ENCODE results near the gene ZNF428. TPM values are rescaled to one million over a fixed set of nuclear protein-coding genes. Genes with fewer than 3 reads are reported as not detected.

Gene ZNF428
- total and polyA plus RNA-seq, 2 of the 4 experiments (the other 2 are of a cell fraction): 9.9 to 32.3 TPM

- H3K4me2 ChIP-seq (ENCODE audit: low read depth, low read length): no peak overlapping the region
- intact Hi-C loops (cut with micrococcal nuclease) (loop anchor here (2.0 to 5.0 kb wide), 3 partner anchors 55 to 220 kb away; partner anchors contain the start of genes IRGQ and ZNF576), in situ Hi-C loops (cut with MboI; ENCODE audit: low sequenced_read_pairs) (loop anchor here (5.0 kb wide), 1 partner anchor 100 kb away; no protein-coding TSS in a partner anchor), dilution Hi-C loops (cut with HindIII; ENCODE audit: low sequenced_read_pairs, unreplicated experiment) (no loop called here)
- no peak overlapping the region for H3K56ac ChIP-seq (ENCODE audit: extremely low read depth, insufficient read depth, low read length)
- peaks cover 6% of the 10 kb centered on the region; the same call in 1 of the 2 replicates for H4K20me1 ChIP-seq (ENCODE audit: insufficient read depth, low read length)
- CTCF ChIA-PET: no interaction called here
- no peaks in the 10 kb centered on the region for H3K9me1 ChIP-seq (ENCODE audit: insufficient read depth, low read length)
- DNase-seq (peak; percentile 65), ATAC-seq (ENCODE audit: low read depth) (peak; percentile 95)
- no peak overlapping the region for H3K23ac ChIP-seq (ENCODE audit: low read depth, low read length)
- H4K8ac ChIP-seq (ENCODE audit: low read depth in 2 of 2, low read length in 2 of 2): peak overlapping the region in 1 of 2 experiments; percentile 26; a peak in 1 of 4 replicates
- H3K4ac ChIP-seq (ENCODE audit: low read depth, low read length): no peak overlapping the region
- POLR2A ChIA-PET (ENCODE audit: unreplicated experiment): no interaction called here
- H2AK5ac ChIP-seq (ENCODE audit: low read depth, low read length): no peak overlapping the region
- no peaks in the 10 kb centered on the region for H3K27me3 ChIP-seq (ENCODE audit: control insufficient read depth, insufficient read depth, low read length)
- no peak overlapping the region for H2BK120ac ChIP-seq (ENCODE audit: low read depth, low read length)
- H3K9me3 ChIP-seq (ENCODE audit: control insufficient read depth, insufficient read depth, low read length): no peaks in the 10 kb centered on the region
- H4K91ac ChIP-seq (ENCODE audit: insufficient read depth, low read depth, low read length): no peak overlapping the region
- no peak overlapping the region for H2BK20ac ChIP-seq (ENCODE audit: low read depth, low read length)
- H3K4me1 ChIP-seq (ENCODE audit: control insufficient read depth, insufficient read depth, low read length): no peaks in the 10 kb centered on the region
- 0 out of 2 replicates have a peak overlapping the region, but pooled peaks have one; percentile 15 for H4K5ac ChIP-seq (ENCODE audit: low read depth, low read length)
- no peak overlapping the region for H3K4me3 ChIP-seq (ENCODE audit: insufficient read depth, low read depth, low read length)
- no TSS peak for BruUV-seq (replicated peaks)
- no peak overlapping the region for H3K14ac ChIP-seq (replicated peaks; ENCODE audit: low read depth, low read length)
- WGBS, 2 experiments (ENCODE audit: extremely low coverage in 2 of 2, insufficient read length in 1 of 2): 88% methylated on average over 4 of the region's 14 CpGs; no CpG with 5 or more reads in 1 of the 2 experiments
- H2BK5ac ChIP-seq (ENCODE audit: low read depth, low read length, poor library complexity, severe bottlenecking): no peak overlapping the region
- H3K27ac ChIP-seq (ENCODE audit: insufficient read depth, low read length): no peak overlapping the region
- peaks cover 58% of the 10 kb centered on the region for H3K36me3 ChIP-seq (ENCODE audit: control insufficient read depth, insufficient read depth, low read length)
- no peak overlapping the region for H3K18ac ChIP-seq (ENCODE audit: low read depth, low read length)
- H3K9ac ChIP-seq (ENCODE audit: low read depth, low read length): no peak overlapping the region
- no peak overlapping the region for H2BK15ac ChIP-seq (ENCODE audit: low read depth, low read length)
- peak overlapping the region; percentile 12 for H2AFZ ChIP-seq (replicated peaks; ENCODE audit: low read length, poor library complexity)
- H2AK9ac ChIP-seq (replicated peaks; ENCODE audit: low read depth, low read length, poor library complexity): peak overlapping the region; percentile 42
- TF ChIP-seq USF2 (IDR thresholded peaks at IDR 0.05; ENCODE audit: low read depth, low read length) (no peak), RAD21 (IDR thresholded peaks at IDR 0.05; ENCODE audit: low read length) (peak; percentile 62), SMC3 (IDR thresholded peaks at IDR 0.05; ENCODE audit: low read depth, low read length) (peak; percentile 53), CTCF (conservative IDR thresholded peaks at IDR 0.05; ENCODE audit: low read depth, low read length) (peak; percentile 67)
- peaks cover 12 to 35% of the 10 kb centered on the region in 2 experiments; a peak in 3 of 4 replicates for H3K79me1 ChIP-seq (ENCODE audit: low read depth in 1 of 2, low read length in 2 of 2)
Measured at GRCh38 chr19:43651758-43652545, 32.5 kb upstream of the ZNF428 start.

Measured in IMR-90 (cell line).